Kidney epithelial cell (primary cell): ENCODE data around the gene MTHFR. TPM values are rescaled to one million over a fixed set of nuclear protein-coding genes. Genes with fewer than 3 reads are reported as not detected.
A peak's percentile ranks its signal among the peaks of the same experiment; 100 is the strongest.

Experiments
- DNase-seq: peaks from one replicate; pipeline ENCODE4 v3.0.0-alpha.2; 2010; ENCODE audit warnings: low read depth
- H3K27me3 ChIP-seq: 2 replicates; pipeline ENCODE4 v1.6.0; 2011; ENCODE audit warnings: low read length; ENCODE audit not compliant: control insufficient read depth, insufficient read depth
- H3K36me3 ChIP-seq: 2 replicates; pipeline ENCODE4 v1.5.1; 2011; ENCODE audit warnings: low read length; ENCODE audit not compliant: control insufficient read depth, insufficient read depth
- H3K4me3 ChIP-seq: 2 replicates; pipeline ENCODE4 v1.5.1; 2011; ENCODE audit warnings: low read depth, mild to moderate bottlenecking, control low read depth, low read length
- total RNA-seq: library from RNA; depleted of rRNA; stranded (reverse); fragments of >200 nt; gene quantifications from 2 replicates; pipeline ENCODE4 v1.2.3, GENCODE V29; 2015
- TF ChIP-seq, protein P1 (sequence below): IDR thresholded peaks from 2 replicates; pipeline ENCODE4 v1.5.1; 2011; ENCODE audit warnings: mild to moderate bottlenecking, moderate library complexity, low read length, control low read depth, inconsistent platforms; ENCODE audit not compliant: insufficient read depth, poor library complexity, severe bottlenecking

The MTHFR gene
- total RNA-seq, 1 donor from 2014 or later, result 26.6 TPM

GRCh38 chr1:11839727-11840705 is 34.3 kb upstream of the MTHFR start:
- TF ChIP-seq, protein P1, sequence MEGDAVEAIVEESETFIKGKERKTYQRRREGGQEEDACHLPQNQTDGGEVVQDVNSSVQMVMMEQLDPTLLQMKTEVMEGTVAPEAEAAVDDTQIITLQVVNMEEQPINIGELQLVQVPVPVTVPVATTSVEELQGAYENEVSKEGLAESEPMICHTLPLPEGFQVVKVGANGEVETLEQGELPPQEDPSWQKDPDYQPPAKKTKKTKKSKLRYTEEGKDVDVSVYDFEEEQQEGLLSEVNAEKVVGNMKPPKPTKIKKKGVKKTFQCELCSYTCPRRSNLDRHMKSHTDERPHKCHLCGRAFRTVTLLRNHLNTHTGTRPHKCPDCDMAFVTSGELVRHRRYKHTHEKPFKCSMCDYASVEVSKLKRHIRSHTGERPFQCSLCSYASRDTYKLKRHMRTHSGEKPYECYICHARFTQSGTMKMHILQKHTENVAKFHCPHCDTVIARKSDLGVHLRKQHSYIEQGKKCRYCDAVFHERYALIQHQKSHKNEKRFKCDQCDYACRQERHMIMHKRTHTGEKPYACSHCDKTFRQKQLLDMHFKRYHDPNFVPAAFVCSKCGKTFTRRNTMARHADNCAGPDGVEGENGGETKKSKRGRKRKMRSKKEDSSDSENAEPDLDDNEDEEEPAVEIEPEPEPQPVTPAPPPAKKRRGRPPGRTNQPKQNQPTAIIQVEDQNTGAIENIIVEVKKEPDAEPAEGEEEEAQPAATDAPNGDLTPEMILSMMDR, result no peak
- H3K27me3 ChIP-seq, result no peaks in the 10 kb centered on the region
- no peak for DNase-seq
- H3K4me3 ChIP-seq, result no peak overlapping the region
- peaks cover 6% of the 10 kb centered on the region for H3K36me3 ChIP-seq

DNA sequence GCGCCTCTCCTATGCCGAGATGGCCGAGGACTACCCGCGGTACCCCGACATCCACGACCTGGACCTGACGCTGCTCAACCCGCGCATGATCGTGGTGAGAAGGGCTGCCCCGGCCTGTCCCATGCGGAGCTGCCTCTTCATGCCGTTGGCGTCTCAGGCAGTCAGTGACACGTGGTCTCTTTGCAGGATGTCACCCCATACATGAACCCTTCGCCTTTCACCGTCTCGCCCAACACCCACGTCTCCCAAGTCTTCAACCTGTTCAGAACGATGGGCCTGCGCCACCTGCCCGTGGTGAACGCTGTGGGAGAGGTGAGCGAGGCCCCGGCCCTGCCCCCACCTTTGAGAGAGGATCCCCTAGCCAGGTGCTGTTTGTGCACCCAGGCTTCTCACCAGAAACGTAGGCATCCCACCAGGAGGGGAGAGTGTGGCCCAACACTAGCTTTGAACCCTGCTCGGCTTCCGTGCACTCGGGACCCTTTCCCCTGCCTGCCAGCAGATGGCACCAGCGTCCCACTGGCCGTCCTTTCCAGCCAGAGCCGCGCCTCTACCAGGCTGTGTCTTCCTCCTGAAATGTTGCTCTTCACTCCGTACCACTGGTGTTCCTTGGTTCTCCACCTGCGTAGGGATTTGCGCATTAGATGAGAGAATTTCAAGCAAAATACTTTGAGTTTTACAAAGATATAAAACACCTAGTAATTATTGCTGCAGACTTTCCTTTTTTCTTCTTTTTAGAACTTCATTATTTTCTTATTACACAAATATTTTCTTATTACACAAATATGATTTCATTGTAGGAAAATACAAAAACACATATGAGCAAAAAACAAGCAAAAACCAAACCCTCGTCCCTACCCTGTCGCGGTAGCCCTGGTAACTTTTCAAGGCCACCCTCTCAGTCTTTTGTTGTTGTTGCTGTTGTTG is 32.8 kb upstream of the MTHFR start:
- H3K4me3 ChIP-seq, result no peak overlapping the region
- H3K36me3 ChIP-seq, result peaks cover 6% of the 10 kb centered on the region
- DNase-seq, result no peak
- TF ChIP-seq, protein P1, result peak; percentile 100
- H3K27me3 ChIP-seq, result no peaks in the 10 kb centered on the region

DNA sequence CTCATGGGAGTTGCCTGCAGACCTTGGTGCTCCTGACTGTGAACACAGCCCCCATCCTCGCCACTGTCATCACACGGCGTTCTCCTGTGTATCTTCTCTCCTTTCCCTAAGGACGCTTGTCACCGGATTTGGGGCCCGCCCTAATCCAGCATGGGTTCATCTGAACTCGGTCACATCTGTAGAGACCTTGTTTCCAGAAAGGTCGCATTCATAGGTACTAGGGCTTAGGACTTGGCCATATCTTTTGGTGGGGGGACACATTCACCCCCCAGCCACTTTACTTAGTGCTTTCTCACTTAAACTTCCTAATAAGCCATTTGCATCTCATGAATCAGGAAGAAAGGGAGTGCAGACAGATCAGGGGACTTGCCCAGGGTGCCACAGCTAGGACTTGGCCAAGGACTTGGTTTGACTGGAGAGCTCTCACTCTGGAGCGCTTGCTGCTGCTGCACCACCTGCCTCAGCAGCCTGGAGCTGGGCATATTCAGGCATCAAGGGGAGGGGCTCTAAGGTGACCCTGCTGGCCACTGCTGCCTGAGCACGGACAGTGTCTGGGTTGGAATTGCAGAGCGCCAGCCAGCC is 32.1 kb upstream of the MTHFR start:
- DNase-seq, result no peak
- Histone ChIP-seq H3K36me3 (peaks cover 6% of the 10 kb centered on the region), H3K27me3 (no peaks in the 10 kb centered on the region), H3K4me3 (no peak overlapping the region)
- TF ChIP-seq, protein P1, result no peak

DNA sequence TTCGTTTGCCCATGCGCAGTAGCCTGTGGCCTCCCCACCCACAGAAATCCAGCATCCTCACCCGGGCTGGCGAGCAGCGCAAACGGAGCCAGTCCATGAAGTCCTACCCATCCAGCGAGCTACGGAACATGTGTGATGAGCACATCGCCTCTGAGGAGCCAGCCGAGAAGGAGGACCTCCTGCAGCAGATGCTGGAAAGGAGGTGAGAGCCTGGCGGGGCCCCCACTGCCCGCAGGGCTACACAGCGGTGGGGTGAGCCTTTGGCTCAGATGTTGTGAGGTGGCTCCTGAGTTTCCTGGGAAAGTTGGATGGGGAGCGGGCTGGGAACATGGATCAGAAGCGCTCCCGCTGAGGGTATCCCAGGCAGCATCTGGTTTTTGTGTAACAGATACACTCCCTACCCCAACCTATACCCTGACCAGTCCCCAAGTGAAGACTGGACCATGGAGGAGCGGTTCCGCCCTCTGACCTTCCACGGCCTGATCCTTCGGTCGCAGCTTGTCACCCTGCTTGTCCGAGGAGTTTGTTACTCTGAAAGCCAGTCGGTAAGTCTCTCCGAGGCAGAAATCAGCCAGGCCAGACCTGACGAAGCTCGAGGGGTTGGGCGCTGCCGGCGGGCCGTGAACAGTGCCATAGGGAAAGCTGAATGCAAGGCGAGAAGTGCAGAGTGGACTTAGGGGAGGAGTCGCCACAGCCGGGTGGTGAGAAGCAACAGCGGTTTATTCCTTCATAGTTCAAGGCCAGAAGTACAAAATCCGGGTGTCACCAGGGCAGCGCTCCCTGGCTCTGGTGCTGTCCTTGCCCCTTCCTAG is 31.4 kb upstream of the MTHFR start:
- DNase-seq, result no peak
- TF ChIP-seq, protein P1, result no peak
- H3K27me3 ChIP-seq, result no peaks in the 10 kb centered on the region
- peaks cover 6% of the 10 kb centered on the region for H3K36me3 ChIP-seq
- H3K4me3 ChIP-seq, result no peak overlapping the region
